ENCODE results near the gene NAA16. TPM values are rescaled to one million over a fixed set of nuclear protein-coding genes. Genes with fewer than 3 reads are reported as not detected.

Gene NAA16
- polyA plus RNA-seq, 1 of the 3 experiments (the other 2 are of a cell fraction) = 4.4 TPM

- TF ChIP-seq RAD21 (IDR thresholded peaks at IDR 0.05; ENCODE audit: low read length) = no peak
- TF ChIP-seq MXI1 (IDR thresholded peaks at IDR 0.05; ENCODE audit: low read depth, low read length) = no peak
- TF ChIP-seq GABPA (IDR thresholded peaks at IDR 0.05; ENCODE audit: low read depth) = no peak
- no peak for TF ChIP-seq RXRA (IDR thresholded peaks at IDR 0.05; ENCODE audit: borderline replicate concordance, low read depth)
- TF ChIP-seq EP300 (IDR thresholded peaks at IDR 0.05; ENCODE audit: borderline replicate concordance in 1 of 2, low read depth in 1 of 2, low read length in 1 of 2) = no peak
- no peak for TF ChIP-seq EZH2phosphoT487 (IDR thresholded peaks at IDR 0.05; ENCODE audit: borderline replicate concordance, low read depth)
- no peak for TF ChIP-seq FOXM1 (IDR thresholded peaks at IDR 0.05; ENCODE audit: low read depth)
Observed at GRCh38 chr13:41361491-41361890, 50.4 kb downstream of the NAA16 start (continued).

- no peaks in the 10 kb centered on the region for H4K20me1 ChIP-seq (ENCODE audit: insufficient read depth)
- peaks cover 75 to 76% of the 10 kb centered on the region in 2 experiments for H3K36me3 ChIP-seq (replicated peaks in 1 of 2; ENCODE audit: control insufficient read depth in 1 of 2, insufficient read depth in 2 of 2, low read length in 1 of 2)
- H3K9me3 ChIP-seq = no peaks in the 10 kb centered on the region
- no peak overlapping the region for H3K9ac ChIP-seq
- no peak overlapping the region for H2AFZ ChIP-seq (ENCODE audit: low read depth)
- no peak overlapping the region for H3K4me3 ChIP-seq (ENCODE audit: low read depth in 2 of 2, low read length in 1 of 2)
- peaks cover 18% of the 10 kb centered on the region for H3F3A ChIP-seq (replicated peaks; ENCODE audit: insufficient read depth)
- H3K4me2 ChIP-seq = no peak overlapping the region
- no peaks in the 10 kb centered on the region for H3K27me3 ChIP-seq (ENCODE audit: insufficient read depth)
- no peaks in the 10 kb centered on the region for H3K9me2 ChIP-seq
- DNase-seq = no peak
- H3K27ac ChIP-seq (ENCODE audit: low read depth in 2 of 2, low read length in 1 of 2) = no peak overlapping the region
- 100% methylated on average over 2 of the region's 2 CpGs for WGBS (ENCODE audit: low lambda C conversion rate)
- no peaks in the 10 kb centered on the region for H3K79me2 ChIP-seq (ENCODE audit: insufficient read depth)
- TF ChIP-seq ELF1 (IDR thresholded peaks at IDR 0.05) (no peak), TEAD4 (IDR thresholded peaks at IDR 0.05; ENCODE audit: borderline replicate concordance, insufficient read depth) (no peak), GABPA (IDR thresholded peaks at IDR 0.05; ENCODE audit: low read depth) (no peak), FOXJ3 (CRISPR knock-in tag; IDR thresholded peaks at IDR 0.05) (no peak), NRF1 (IDR thresholded peaks at IDR 0.05; ENCODE audit: low read depth, low read length) (no peak), SMC3 (IDR thresholded peaks at IDR 0.05; ENCODE audit: low read depth, low read length) (no peak), GATA2 (CRISPR knock-in tag; IDR thresholded peaks at IDR 0.05) (no peak), EZH2phosphoT487 (IDR thresholded peaks at IDR 0.05; ENCODE audit: borderline replicate concordance, low read depth) (no peak), YY1 (IDR thresholded peaks at IDR 0.05; ENCODE audit: low read depth) (no peak), POLR2AphosphoS5 (IDR thresholded peaks at IDR 0.05; ENCODE audit: low read depth, low read length) (no peak), RXRA (IDR thresholded peaks at IDR 0.05; ENCODE audit: borderline replicate concordance, low read depth) (no peak), TAF1 (IDR thresholded peaks at IDR 0.05; ENCODE audit: borderline replicate concordance, low read depth, low read length) (no peak), RCOR1 (IDR thresholded peaks at IDR 0.05; ENCODE audit: low read length) (no peak), RFX5 (IDR thresholded peaks at IDR 0.05; ENCODE audit: low read length) (no peak)
- TF ChIP-seq, protein P1, sequence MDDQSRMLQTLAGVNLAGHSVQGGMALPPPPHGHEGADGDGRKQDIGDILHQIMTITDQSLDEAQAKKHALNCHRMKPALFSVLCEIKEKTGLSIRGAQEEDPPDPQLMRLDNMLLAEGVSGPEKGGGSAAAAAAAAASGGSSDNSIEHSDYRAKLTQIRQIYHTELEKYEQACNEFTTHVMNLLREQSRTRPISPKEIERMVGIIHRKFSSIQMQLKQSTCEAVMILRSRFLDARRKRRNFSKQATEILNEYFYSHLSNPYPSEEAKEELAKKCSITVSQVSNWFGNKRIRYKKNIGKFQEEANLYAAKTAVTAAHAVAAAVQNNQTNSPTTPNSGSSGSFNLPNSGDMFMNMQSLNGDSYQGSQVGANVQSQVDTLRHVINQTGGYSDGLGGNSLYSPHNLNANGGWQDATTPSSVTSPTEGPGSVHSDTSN (IDR thresholded peaks at IDR 0.05) = no peak
- TF ChIP-seq, protein P2, sequence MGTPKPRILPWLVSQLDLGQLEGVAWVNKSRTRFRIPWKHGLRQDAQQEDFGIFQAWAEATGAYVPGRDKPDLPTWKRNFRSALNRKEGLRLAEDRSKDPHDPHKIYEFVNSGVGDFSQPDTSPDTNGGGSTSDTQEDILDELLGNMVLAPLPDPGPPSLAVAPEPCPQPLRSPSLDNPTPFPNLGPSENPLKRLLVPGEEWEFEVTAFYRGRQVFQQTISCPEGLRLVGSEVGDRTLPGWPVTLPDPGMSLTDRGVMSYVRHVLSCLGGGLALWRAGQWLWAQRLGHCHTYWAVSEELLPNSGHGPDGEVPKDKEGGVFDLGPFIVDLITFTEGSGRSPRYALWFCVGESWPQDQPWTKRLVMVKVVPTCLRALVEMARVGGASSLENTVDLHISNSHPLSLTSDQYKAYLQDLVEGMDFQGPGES (IDR thresholded peaks at IDR 0.05; ENCODE audit: low read depth, low read length) = no peak
- ChIA-PET POLR2A (no interaction called here), CTCF (interaction anchor here (1.1 to 1.4 kb wide), 2 partner anchors 8 to 65 kb away, joined by 3 to 4 read pairs; no protein-coding TSS in a partner anchor)
- H3K4me1 ChIP-seq (ENCODE audit: control insufficient read depth in 1 of 2, insufficient read depth in 2 of 2, low read depth in 1 of 2, low read length in 1 of 2) = peaks cover 0 to 8% of the 10 kb centered on the region in 2 experiments; a peak in 2 of 4 replicates
Observed at GRCh38 chr13:41364043-41364442, 53.0 kb downstream of the NAA16 start.
